HL-60 (cell line): ENCODE measurements around the gene ABCC4.

ENCODE experiments used
- DNase-seq, 2 experiments: peaks; one replicate each; pipeline ENCODE4 v3.0.0-alpha.2; 2010 to 2020; ENCODE audit warnings: low read depth in 1 of 2, low spot score in 1 of 2
- H3K27ac ChIP-seq: fragments of 250-450 bp; sonication (Bioruptor Pico); replicated peaks from 2 replicates; pipeline ENCODE4 v1.5.1; 2020; ENCODE audit warnings: mild to moderate bottlenecking, moderate library complexity
- H3K27me3 ChIP-seq: fragments of 250-450 bp; sonication (Bioruptor Pico); 2 replicates; pipeline ENCODE4 v1.5.1; 2021; ENCODE audit warnings: mild to moderate bottlenecking, moderate library complexity; ENCODE audit not compliant: insufficient read depth, poor library complexity, severe bottlenecking
- H3K4me3 ChIP-seq: replicated peaks from 2 replicates; pipeline ENCODE4 v1.5.1; 2011; ENCODE audit warnings: mild to moderate bottlenecking, control low read depth, low read length; ENCODE audit not compliant: insufficient read depth
- CTCF ChIP-seq: IDR thresholded peaks from one replicate; pipeline ENCODE4 v1.5.1; 2011; ENCODE audit warnings: low read length, control low read depth, inconsistent platforms; ENCODE audit not compliant: insufficient read depth
- GABPA ChIP-seq: IDR thresholded peaks from 2 replicates; pipeline ENCODE4 v1.6.1; 2012; ENCODE audit warnings: low read depth
- POLR2AphosphoS5 ChIP-seq: IDR thresholded peaks from 2 replicates; pipeline ENCODE4 v1.6.1; 2012; ENCODE audit warnings: low read depth
- REST ChIP-seq: IDR thresholded peaks from 2 replicates; pipeline ENCODE4 v1.6.1; 2012; ENCODE audit warnings: low read depth; ENCODE audit not compliant: insufficient replicate concordance
- SPI1 ChIP-seq: IDR thresholded peaks from 2 replicates; pipeline ENCODE4 v1.6.1; 2012; ENCODE audit warnings: low read depth, mild to moderate bottlenecking, borderline replicate concordance

ABCC4 gene

GRCh38 chr13:95156208-95156607 is 145.0 kb downstream of the ABCC4 start:
- no peak for TF ChIP-seq REST
- no peak for TF ChIP-seq GABPA
- no peak for TF ChIP-seq POLR2AphosphoS5
- TF ChIP-seq CTCF: no peak
- TF ChIP-seq SPI1: no peak

GRCh38 chr13:95155504-95155903 is 145.7 kb downstream of the ABCC4 start:
- Histone ChIP-seq H3K4me3 (no peak overlapping the region), H3K27ac (no peak overlapping the region), H3K27me3 (no peaks in the 10 kb centered on the region)
- no peak for DNase-seq
- no peak for TF ChIP-seq CTCF
- no peak for TF ChIP-seq GABPA
- TF ChIP-seq POLR2AphosphoS5: no peak
- TF ChIP-seq SPI1: no peak

More at GRCh38 chr13:95156208-95156607, 145.0 kb downstream of the ABCC4 start:
- Histone ChIP-seq H3K4me3 (no peak overlapping the region), H3K27ac (no peak overlapping the region), H3K27me3 (no peaks in the 10 kb centered on the region)
- no peak for DNase-seq

- Histone ChIP-seq H3K4me3 (no peak overlapping the region), H3K27ac (no peak overlapping the region), H3K27me3 (no peaks in the 10 kb centered on the region)
- no peak for TF ChIP-seq POLR2AphosphoS5
- no peak for TF ChIP-seq REST
- no peak for TF ChIP-seq CTCF
- no peak for TF ChIP-seq SPI1
- TF ChIP-seq GABPA: no peak
- DNase-seq: no peak
Observed at GRCh38 chr13:95155093-95155492, 146.2 kb downstream of the ABCC4 start.

GRCh38 chr13:95154413-95154886 is 146.8 kb downstream of the ABCC4 start:
- no peak overlapping the region for H3K4me3 ChIP-seq
- H3K27me3 ChIP-seq: no peaks in the 10 kb centered on the region
- TF ChIP-seq GABPA (no peak), POLR2AphosphoS5 (no peak), SPI1 (no peak), CTCF (no peak), REST (no peak)
- DNase-seq: no peak
- H3K27ac ChIP-seq: no peak overlapping the region
